ENCODE data around the gene THUMPD3.
A peak's percentile ranks its signal among the peaks of the same experiment; 100 is the strongest.

The THUMPD3 gene

GRCh38 chr3:9420850-9421549 is 58.1 kb downstream of the THUMPD3 start:
- no peak for DNase-seq (ENCODE audit: low spot score)

GRCh38 chr3:9422712-9423424 is 60.0 kb downstream of the THUMPD3 start:
- DNase-seq (ENCODE audit: low spot score) = peak; percentile 89

GRCh38 chr3:9428411-9428810 is 65.6 kb downstream of the THUMPD3 start:
- DNase-seq (ENCODE audit: low spot score) = no peak

- DNase-seq (ENCODE audit: low spot score) = no peak
Observed at GRCh38 chr3:9430733-9431132, 67.9 kb downstream of the THUMPD3 start.

GRCh38 chr3:9433627-9434521 is 71.0 kb downstream of the THUMPD3 start:
- no peak for DNase-seq (ENCODE audit: low spot score)

GRCh38 chr3:9435316-9435715 is 72.5 kb downstream of the THUMPD3 start:
- no peak for DNase-seq (ENCODE audit: low spot score)

All from AG08395 (cell line).